GM15510 (cell line): Measurements from ENCODE around the gene CANT1.

Source experiments
- POLR2A ChIP-seq: IDR thresholded peaks from 3 replicates; pipeline ENCODE4 v1.6.1; 2011; ENCODE audit warnings: borderline replicate concordance; ENCODE audit not compliant: insufficient read length; ENCODE audit errors: extremely low read depth

CANT1 gene

GRCh38 chr17:78998311-78999055 is 11.1 kb downstream of the CANT1 start:
- TF ChIP-seq POLR2A: no peak

GRCh38 chr17:78997881-78998280 is 11.7 kb downstream of the CANT1 start:
- TF ChIP-seq POLR2A: no peak

GRCh38 chr17:78997231-78997741 is 12.3 kb downstream of the CANT1 start:
- no peak for TF ChIP-seq POLR2A

GRCh38 chr17:78996781-78997201 is 12.8 kb downstream of the CANT1 start:
- TF ChIP-seq POLR2A: no peak

GRCh38 chr17:78995761-78996451 is 13.7 kb downstream of the CANT1 start:
- TF ChIP-seq POLR2A: no peak

GRCh38 chr17:78995022-78995760 is 14.4 kb downstream of the CANT1 start:
- TF ChIP-seq POLR2A: no peak

GRCh38 chr17:78993981-78994671 is 15.4 kb downstream of the CANT1 start:
- TF ChIP-seq POLR2A: no peak

GRCh38 chr17:78993241-78993956 is 16.2 kb downstream of the CANT1 start:
- no peak for TF ChIP-seq POLR2A

- no peak for TF ChIP-seq POLR2A
Measured at GRCh38 chr17:78992542-78993212, 16.9 kb downstream of the CANT1 start.

DNA sequence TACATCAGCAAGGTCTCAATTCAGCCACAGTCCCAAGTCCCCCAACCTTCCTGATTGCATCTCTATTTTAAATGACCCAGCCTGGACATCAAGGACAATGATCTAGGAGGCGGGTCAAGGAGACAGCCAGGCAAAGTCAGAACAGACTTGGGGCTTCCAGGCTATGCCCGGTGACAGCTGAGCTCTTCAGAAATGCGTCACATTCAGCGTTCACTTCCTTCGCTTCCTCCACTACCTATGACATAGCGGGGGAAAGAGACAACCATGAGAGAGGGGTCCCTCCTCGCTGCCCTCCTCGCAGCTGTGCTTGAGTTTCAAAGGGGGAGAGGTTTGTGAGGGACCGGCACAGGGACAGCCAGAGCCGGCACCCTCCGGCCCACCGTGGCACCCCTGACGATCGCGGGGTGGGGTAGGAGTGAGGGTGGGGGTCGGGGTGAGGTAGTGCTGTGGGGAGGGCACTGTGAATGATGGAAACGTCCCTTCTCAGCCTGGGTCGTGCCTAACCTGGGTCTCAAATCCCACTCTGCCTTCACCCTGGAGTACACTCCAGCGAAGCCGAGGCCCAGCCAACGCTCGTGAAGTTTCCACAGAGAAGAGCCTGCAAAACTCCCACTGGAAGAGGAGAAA is 17.5 kb downstream of the CANT1 start:
- no peak for TF ChIP-seq POLR2A

- no peak for TF ChIP-seq POLR2A
Measured at GRCh38 chr17:78991017-78991738, 18.4 kb downstream of the CANT1 start.

DNA sequence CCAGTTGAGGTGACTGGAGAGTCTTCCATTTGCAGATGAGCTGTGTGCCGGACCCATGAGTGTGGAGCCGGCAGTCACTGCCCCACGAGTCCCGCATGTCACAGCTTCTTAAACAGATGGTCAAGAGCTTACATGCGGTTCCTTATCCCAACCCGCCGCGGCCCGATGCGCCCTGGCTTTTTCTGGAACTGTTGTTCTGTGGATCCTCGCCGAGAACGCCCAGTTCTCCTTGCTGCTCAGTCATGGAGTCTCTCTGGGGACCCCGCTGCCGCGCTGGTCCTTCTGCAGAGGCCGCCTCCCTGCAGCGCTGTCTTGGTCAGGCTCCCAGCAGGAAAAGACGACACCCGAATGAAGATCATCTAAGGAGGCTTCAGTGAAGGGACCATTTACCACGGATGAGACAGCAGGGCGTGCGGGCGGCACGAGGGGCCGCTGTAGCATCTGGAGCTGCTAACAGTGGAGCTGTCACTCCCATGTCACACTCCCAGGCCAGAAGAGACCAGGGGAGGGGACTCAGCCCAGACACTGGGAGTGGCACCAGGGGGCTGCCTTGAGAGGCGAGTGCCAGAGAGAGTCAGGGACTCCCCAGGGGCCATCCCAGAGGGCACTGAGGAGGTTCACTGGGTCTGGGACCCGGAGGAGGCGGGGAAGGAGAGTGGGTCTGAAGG is 19.1 kb downstream of the CANT1 start:
- TF ChIP-seq POLR2A: no peak
